IMR-90 (cell line): ENCODE data around the gene ERRFI1. TPM values are rescaled to one million over a fixed set of nuclear protein-coding genes. Genes with fewer than 3 reads are reported as not detected.

Experiments used
- ATAC-seq: fragments of 200-7000 bp; cut with Tn5 transposase; 2 replicates; pipeline ENCODE4 v1.9.1; 2020; ENCODE audit warnings: low read depth, mild to moderate bottlenecking, moderate library complexity
- BruUV-seq: library from RNA; stranded (reverse); fragments of 400-500 nt; replicated peaks from 2 replicates; lab custom pipeline; 2021; lab: Mats Ljungman, UMichigan
- CTCF ChIA-PET: fragments of 300-600 bp; formaldehyde crosslinking; extraction: SDS; loops from one replicate; lab custom pipeline; 2021; ENCODE audit warnings: antibody characterized with exemption; lab: Yijun Ruan, JAX
- POLR2A ChIA-PET: fragments of 300-600 bp; sonication (Branson Sonifier 250); formaldehyde crosslinking; loops from one replicate; lab custom pipeline; 2022; ENCODE audit warnings: antibody characterized with exemption; ENCODE audit not compliant: unreplicated experiment; lab: Charles Lee
- DNase-seq: peaks from one replicate; pipeline ENCODE4 v3.0.0; 2013
- H2AFZ ChIP-seq: replicated peaks from 2 replicates; pipeline ENCODE3; 2013; ENCODE audit warnings: low read length, mild to moderate bottlenecking; ENCODE audit not compliant: poor library complexity
- H2AK5ac ChIP-seq: 2 replicates; pipeline ENCODE4 v1.6.1; 2013; ENCODE audit warnings: low read depth, low read length, inconsistent platforms
- H2AK9ac ChIP-seq: replicated peaks from 2 replicates; pipeline ENCODE3; 2013; ENCODE audit warnings: mild to moderate bottlenecking, low read depth, low read length, moderate library complexity; ENCODE audit not compliant: poor library complexity
- H2BK120ac ChIP-seq: 2 replicates; pipeline ENCODE4 v1.6.1; 2013; ENCODE audit warnings: low read depth, low read length, inconsistent platforms
- H2BK15ac ChIP-seq: 3 replicates; pipeline ENCODE4 v1.6.1; 2013; ENCODE audit warnings: low read depth, low read length, inconsistent platforms
- H2BK20ac ChIP-seq: 2 replicates; pipeline ENCODE4 v1.6.1; 2013; ENCODE audit warnings: low read depth, mild to moderate bottlenecking, inconsistent platforms, low read length, moderate library complexity
- H2BK5ac ChIP-seq: 2 replicates; pipeline ENCODE4 v1.6.1; 2013; ENCODE audit warnings: mild to moderate bottlenecking, low read depth, low read length, inconsistent platforms; ENCODE audit not compliant: poor library complexity, severe bottlenecking
- H3K14ac ChIP-seq: replicated peaks from 2 replicates; pipeline ENCODE4 v1.6.1; 2013; ENCODE audit warnings: low read depth, low read length, inconsistent platforms
- H3K18ac ChIP-seq: 2 replicates; pipeline ENCODE4 v1.6.1; 2013; ENCODE audit warnings: low read depth, low read length, control low read depth
- H3K23ac ChIP-seq: 2 replicates; pipeline ENCODE4 v1.6.1; 2013; ENCODE audit warnings: low read depth, low read length, inconsistent platforms
- H3K27ac ChIP-seq: 2 replicates; pipeline ENCODE4 v1.5.1; 2013; ENCODE audit warnings: mild to moderate bottlenecking, control low read depth, low read length; ENCODE audit not compliant: insufficient read depth
- H3K27me3 ChIP-seq: 2 replicates; pipeline ENCODE4 v1.6.1; 2013; ENCODE audit warnings: low read length; ENCODE audit not compliant: control insufficient read depth, insufficient read depth
- H3K36me3 ChIP-seq: 2 replicates; pipeline ENCODE4 v1.6.1; 2013; ENCODE audit warnings: low read length, mixed read lengths; ENCODE audit not compliant: control insufficient read depth, insufficient read depth
- H3K4ac ChIP-seq: 2 replicates; pipeline ENCODE4 v1.6.1; 2013; ENCODE audit warnings: low read depth, low read length, inconsistent platforms
- H3K4me1 ChIP-seq: 2 replicates; pipeline ENCODE4 v1.6.1; 2013; ENCODE audit warnings: low read length, mixed read lengths; ENCODE audit not compliant: control insufficient read depth, insufficient read depth
- H3K4me2 ChIP-seq: 2 replicates; pipeline ENCODE4 v1.6.1; 2013; ENCODE audit warnings: low read depth, mild to moderate bottlenecking, control low read depth, low read length, moderate library complexity
- H3K4me3 ChIP-seq: 2 replicates; pipeline ENCODE4 v1.5.1; 2013; ENCODE audit warnings: low read depth, mild to moderate bottlenecking, control low read depth, low read length, moderate library complexity; ENCODE audit not compliant: insufficient read depth
- H3K56ac ChIP-seq: 2 replicates; pipeline ENCODE4 v1.6.1; 2013; ENCODE audit warnings: low read length, inconsistent platforms; ENCODE audit not compliant: insufficient read depth; ENCODE audit errors: extremely low read depth
- H3K79me1 ChIP-seq, 2 experiments: 2 replicates each; pipeline ENCODE4 v1.6.1; 2013; ENCODE audit warnings: low read length in 2 of 2, inconsistent platforms in 1 of 2, low read depth in 1 of 2
- H3K9ac ChIP-seq: 2 replicates; pipeline ENCODE4 v1.6.1; 2013; ENCODE audit warnings: low read depth, low read length, control low read depth
- H3K9me1 ChIP-seq: 2 replicates; pipeline ENCODE4 v1.6.1; 2013; ENCODE audit warnings: low read length, inconsistent platforms; ENCODE audit not compliant: insufficient read depth
- H3K9me3 ChIP-seq: 2 replicates; pipeline ENCODE4 v1.6.1; 2013; ENCODE audit warnings: low read length; ENCODE audit not compliant: control insufficient read depth, insufficient read depth
- H4K20me1 ChIP-seq: 2 replicates; pipeline ENCODE4 v1.6.1; 2013; ENCODE audit warnings: low read length, inconsistent platforms; ENCODE audit not compliant: insufficient read depth
- H4K5ac ChIP-seq: 2 replicates; pipeline ENCODE4 v1.6.1; 2013; ENCODE audit warnings: mild to moderate bottlenecking, low read depth, low read length, control low read depth
- H4K8ac ChIP-seq, 2 experiments: 2 replicates each; pipeline ENCODE4 v1.6.1; 2013; ENCODE audit warnings: low read depth in 2 of 2, low read length in 2 of 2, control low read depth in 1 of 2, inconsistent platforms in 1 of 2
- H4K91ac ChIP-seq: 2 replicates; pipeline ENCODE4 v1.6.1; 2013; ENCODE audit warnings: low read depth, low read length, inconsistent platforms; ENCODE audit not compliant: insufficient read depth
- BHLHE40 ChIP-seq: fragments of 150-350 bp; IDR thresholded peaks from 2 replicates; pipeline ENCODE4 v1.6.1; 2016; ENCODE audit warnings: mild to moderate bottlenecking, low read depth, low read length
- CEBPB ChIP-seq: IDR thresholded peaks from 2 replicates; pipeline ENCODE4 v1.6.1; 2012; ENCODE audit warnings: low read depth, low read length, improper control_type of control experiment
- CHD1 ChIP-seq: IDR thresholded peaks from 2 replicates; pipeline ENCODE4 v1.6.1; 2012; ENCODE audit warnings: low read depth, low read length, improper control_type of control experiment
- ELK1 ChIP-seq: fragments of 150-350 bp; IDR thresholded peaks from 2 replicates; pipeline ENCODE4 v1.6.1; 2016; ENCODE audit warnings: low read depth, mild to moderate bottlenecking, low read length, moderate library complexity, borderline replicate concordance
- FOS ChIP-seq: fragments of 150-350 bp; IDR thresholded peaks from 2 replicates; pipeline ENCODE4 v1.6.1; 2016; ENCODE audit warnings: low read depth, low read length
- MAFK ChIP-seq: IDR thresholded peaks from 2 replicates; pipeline ENCODE4 v1.6.1; 2012; ENCODE audit warnings: low read depth, low read length, improper control_type of control experiment
- POLR2A ChIP-seq: IDR thresholded peaks from 2 replicates; pipeline ENCODE4 v1.6.1; 2012; ENCODE audit warnings: mild to moderate bottlenecking, low read depth, low read length
- RAD21 ChIP-seq: IDR thresholded peaks from 2 replicates; pipeline ENCODE4 v1.6.1; 2012; ENCODE audit warnings: low read length, improper control_type of control experiment
- SMC3 ChIP-seq: fragments of 150-350 bp; IDR thresholded peaks from 2 replicates; pipeline ENCODE4 v1.6.1; 2016; ENCODE audit warnings: low read depth, mild to moderate bottlenecking, antibody characterized with exemption, low read length, moderate library complexity
- WGBS, 2 experiments: methylation state at CpG; one replicate each; pipeline versions ENCODE4 v1.1.5 to v1.1.7; 2013; ENCODE audit warnings: missing lambda C conversion rate in 2 of 2; ENCODE audit not compliant: insufficient read length in 1 of 2; ENCODE audit errors: extremely low coverage in 2 of 2; 5-methylcytosine and 5-hydroxymethylcytosine counted together
- dilution Hi-C: fragments of 300-500 bp; cut with HindIII; formaldehyde crosslinking; loops from one replicate; pipeline ENCODE4 v1.14.3; 2018; ENCODE audit warnings: low sequenced_read_pairs; ENCODE audit not compliant: unreplicated experiment
- in situ Hi-C: fragments of 300-500 bp; cut with MboI; formaldehyde crosslinking; loops from 3 replicates; pipeline ENCODE4 v1.14.3; 2019; ENCODE audit warnings: low sequenced_read_pairs, inconsistent platforms, mixed read lengths
- intact Hi-C: fragments of 100-400 bp; cut with micrococcal nuclease; formaldehyde crosslinking; loops from 2 replicates; pipeline ENCODE4 v1.10.0; 2022
- polyA plus RNA-seq, 3 experiments: library from polyadenylated mRNA; depleted of rRNA; stranded (reverse); fragments of >200 nt; gene quantifications; 2 replicates each; pipeline ENCODE4 v1.2.3, GENCODE V29; 2012; ENCODE audit warnings: low replicate concordance in 1 of 3
- total RNA-seq: library from RNA; depleted of rRNA; stranded (reverse); fragments of >200 nt; gene quantifications from 2 replicates; pipeline ENCODE4 v1.2.3, GENCODE V29; 2012

Gene ERRFI1
- total and polyA plus RNA-seq, 2 of the 4 experiments (the other 2 are of a cell fraction) = 101 to 145 TPM

- H3K18ac ChIP-seq = peak overlapping the region; percentile 97
- H2AFZ ChIP-seq = no peak overlapping the region
- peak overlapping the region; percentile 90 for H3K14ac ChIP-seq
- peak overlapping the region; percentile 98 for H2BK5ac ChIP-seq
- H2AK5ac ChIP-seq = peak overlapping the region; percentile 67
- H3K36me3 ChIP-seq = no peaks in the 10 kb centered on the region; the same call in 1 of the 2 replicates
- peak overlapping the region; percentile 70 for H4K91ac ChIP-seq
- intact Hi-C loops = loop anchor here (2.0 to 5.0 kb wide), 4 partner anchors 45 to 211 kb away; no protein-coding TSS in a partner anchor
- DNase-seq (peak; percentile 92), ATAC-seq (no peak)
- in situ Hi-C loops = no loop called here
- dilution Hi-C loops = no loop called here
- H3K79me1 ChIP-seq = peaks cover 4 to 26% of the 10 kb centered on the region in 2 experiments; a peak in 2 of 4 replicates
- ChIA-PET POLR2A (interaction anchor here (0.5 to 0.6 kb wide), 3 partner anchors 49 to 184 kb away, joined by 3 to 18 read pairs (median 3); no protein-coding TSS in a partner anchor), CTCF (interaction anchor here (1.1 to 1.3 kb wide), 2 partner anchors 13 kb away, joined by 3 read pairs; no protein-coding TSS in a partner anchor)
- peak overlapping the region; percentile 53 to 68; a peak in 3 of 4 replicates for H4K8ac ChIP-seq
- H3K9me1 ChIP-seq = peaks cover 8% of the 10 kb centered on the region
- TF ChIP-seq CEBPB = peak; percentile 87
- TF ChIP-seq POLR2A = peak; percentile 14; the same call in 1 of the 2 replicates
- no peak for TF ChIP-seq ELK1
- TF ChIP-seq BHLHE40 = peak; percentile 19; the same call in 1 of the 2 replicates
- 0 out of 2 replicates have a peak, but pooled peaks have one; percentile 7 for TF ChIP-seq MAFK
- TF ChIP-seq FOS = 0 out of 2 replicates have a peak, but pooled peaks have one; percentile 52
- TF ChIP-seq CHD1 = peak; percentile 77; the same call in 1 of the 2 replicates
- no peak for TF ChIP-seq RAD21
- no peak for TF ChIP-seq SMC3
- H4K20me1 ChIP-seq = peaks cover 34% of the 10 kb centered on the region
- H4K5ac ChIP-seq = peak overlapping the region; percentile 85
- peak overlapping the region; percentile 95 for H3K27ac ChIP-seq
- no peaks in the 10 kb centered on the region for H3K9me3 ChIP-seq
- peak overlapping the region; percentile 89 for H2BK120ac ChIP-seq
- peak overlapping the region; percentile 79 for H3K56ac ChIP-seq
- 0% methylated on average over 1 of the region's 8 CpGs; no CpG with 5 or more reads in 1 of the 2 experiments for whole genome bisulfite sequencing, 2 experiments
- no peak overlapping the region for H2AK9ac ChIP-seq
- BruUV-seq = no TSS peak
- peak overlapping the region; percentile 15; the same call in 1 of the 2 replicates for H3K4me3 ChIP-seq
- H3K27me3 ChIP-seq = no peaks in the 10 kb centered on the region
- H3K9ac ChIP-seq = peak overlapping the region; percentile 77
- H3K4me2 ChIP-seq = peak overlapping the region; percentile 95
- peak overlapping the region; percentile 81 for H3K4ac ChIP-seq
- peaks cover 12% of the 10 kb centered on the region for H3K4me1 ChIP-seq
- peak overlapping the region; percentile 78; the same call in 2 of the 3 replicates for H2BK15ac ChIP-seq
- peak overlapping the region; percentile 81 for H2BK20ac ChIP-seq
- peak overlapping the region; percentile 90; the same call in 1 of the 2 replicates for H3K23ac ChIP-seq
Measured at GRCh38 chr1:8027748-8028570, 1.9 kb upstream of the ERRFI1 start.
